Panc1 (cell line): Measurements from ENCODE around the gene G6PC3. TPM values are rescaled to one million over a fixed set of nuclear protein-coding genes. Genes with fewer than 3 reads are reported as not detected.

ENCODE experiments used
- ATAC-seq: fragments of 200-7000 bp; cut with Tn5 transposase; 2 replicates; pipeline ENCODE4 v1.9.1; 2020; ENCODE audit warnings: mild to moderate bottlenecking, moderate library complexity
- BruUV-seq: library from RNA; stranded (reverse); fragments of 400-500 nt; replicated peaks from 2 replicates; lab custom pipeline; 2021; lab: Mats Ljungman, UMichigan
- CTCF ChIA-PET: fragments of 300-600 bp; sonication (Branson Sonifier 250); formaldehyde crosslinking; loops from one replicate; lab custom pipeline; 2022; ENCODE audit warnings: antibody characterized with exemption; lab: Charles Lee
- POLR2A ChIA-PET: fragments of 300-600 bp; sonication (Branson Sonifier 250); formaldehyde crosslinking; loops from one replicate; lab custom pipeline; 2022; ENCODE audit warnings: antibody characterized with exemption; lab: Charles Lee
- DNase-seq: peaks from one replicate; pipeline ENCODE4 v3.0.0-alpha.2; 2010; ENCODE audit warnings: low read depth, low spot score
- H3K27ac ChIP-seq: 2 replicates; pipeline ENCODE4 v1.5.1; 2011; ENCODE audit warnings: mild to moderate bottlenecking, low read length, inconsistent platforms
- H3K27me3 ChIP-seq: fragments of 200-500 bp; sonication (Bioruptor generic); 2 replicates; pipeline ENCODE4 v1.6.0; 2014; ENCODE audit warnings: low read length, inconsistent platforms; ENCODE audit not compliant: control insufficient read depth, insufficient read depth
- H3K36me3 ChIP-seq: fragments of 200-500 bp; sonication (Bioruptor generic); 2 replicates; pipeline ENCODE4 v1.5.1; 2014; ENCODE audit warnings: inconsistent platforms, mild to moderate bottlenecking, low read length, moderate library complexity; ENCODE audit not compliant: control insufficient read depth, insufficient read depth
- H3K4me1 ChIP-seq: 2 replicates; pipeline ENCODE4 v1.5.1; 2011; ENCODE audit warnings: inconsistent platforms, mild to moderate bottlenecking, low read length, moderate library complexity; ENCODE audit not compliant: control insufficient read depth, insufficient read depth
- H3K4me3 ChIP-seq, 2 experiments: 2 replicates each; pipeline ENCODE4 v1.5.1; 2011 to 2012; ENCODE audit warnings: low read depth in 2 of 2, low read length in 2 of 2, mild to moderate bottlenecking in 2 of 2, inconsistent platforms in 1 of 2, moderate library complexity in 1 of 2
- H3K9me3 ChIP-seq: fragments of 200-500 bp; sonication (Bioruptor generic); 2 replicates; pipeline ENCODE4 v1.5.1; 2014; ENCODE audit warnings: low read depth, mild to moderate bottlenecking, inconsistent platforms, low read length, moderate library complexity; ENCODE audit not compliant: control insufficient read depth, insufficient read depth
- POLR2AphosphoS5 ChIP-seq: IDR thresholded peaks from 2 replicates; pipeline ENCODE4 v1.6.1; 2012; ENCODE audit warnings: mild to moderate bottlenecking, low read depth, low read length, moderate library complexity
- SIN3A ChIP-seq: IDR thresholded peaks from 2 replicates; pipeline ENCODE4 v1.6.1; 2012; ENCODE audit warnings: low read depth, mild to moderate bottlenecking, low read length, moderate library complexity, borderline replicate concordance; ENCODE audit not compliant: insufficient read depth
- TCF7L2 ChIP-seq: IDR thresholded peaks from 2 replicates; pipeline ENCODE4 v1.6.1; 2011; ENCODE audit warnings: mild to moderate bottlenecking, low read depth, low read length, inconsistent platforms
- in situ Hi-C: cut with HindIII; loops from 2 replicates; pipeline ENCODE4 v1.10.0; 2016; ENCODE audit warnings: low sequenced_read_pairs, low pct_unique_long_range_greater_than_20kb
- intact Hi-C: fragments of 100-400 bp; cut with micrococcal nuclease; formaldehyde crosslinking; loops from one replicate; pipeline ENCODE4 v1.10.0; 2022; ENCODE audit not compliant: unreplicated experiment
- total RNA-seq: library from RNA; stranded (reverse); gene quantifications from one replicate; pipeline ENCODE4 v1.2.1, GENCODE V29; 2021; ENCODE audit not compliant: unreplicated experiment
- TF ChIP-seq, protein P1 (sequence below): fragments of 450-650 bp; IDR thresholded peaks from 2 replicates; pipeline ENCODE4 v1.5.1; 2017; ENCODE audit warnings: mild to moderate bottlenecking
- TF ChIP-seq, protein P2 (sequence below), 2 experiments: IDR thresholded peaks; 2 replicates each; pipeline ENCODE4 v1.6.1; 2011 to 2012; ENCODE audit warnings: low read depth in 2 of 2, control low read depth in 1 of 2, low read length in 1 of 2, mild to moderate bottlenecking in 1 of 2, moderate library complexity in 1 of 2; ENCODE audit not compliant: insufficient read depth in 1 of 2

The G6PC3 gene
- total RNA-seq, 1 experiment from 2014 or later = 42.7 TPM

DNA sequence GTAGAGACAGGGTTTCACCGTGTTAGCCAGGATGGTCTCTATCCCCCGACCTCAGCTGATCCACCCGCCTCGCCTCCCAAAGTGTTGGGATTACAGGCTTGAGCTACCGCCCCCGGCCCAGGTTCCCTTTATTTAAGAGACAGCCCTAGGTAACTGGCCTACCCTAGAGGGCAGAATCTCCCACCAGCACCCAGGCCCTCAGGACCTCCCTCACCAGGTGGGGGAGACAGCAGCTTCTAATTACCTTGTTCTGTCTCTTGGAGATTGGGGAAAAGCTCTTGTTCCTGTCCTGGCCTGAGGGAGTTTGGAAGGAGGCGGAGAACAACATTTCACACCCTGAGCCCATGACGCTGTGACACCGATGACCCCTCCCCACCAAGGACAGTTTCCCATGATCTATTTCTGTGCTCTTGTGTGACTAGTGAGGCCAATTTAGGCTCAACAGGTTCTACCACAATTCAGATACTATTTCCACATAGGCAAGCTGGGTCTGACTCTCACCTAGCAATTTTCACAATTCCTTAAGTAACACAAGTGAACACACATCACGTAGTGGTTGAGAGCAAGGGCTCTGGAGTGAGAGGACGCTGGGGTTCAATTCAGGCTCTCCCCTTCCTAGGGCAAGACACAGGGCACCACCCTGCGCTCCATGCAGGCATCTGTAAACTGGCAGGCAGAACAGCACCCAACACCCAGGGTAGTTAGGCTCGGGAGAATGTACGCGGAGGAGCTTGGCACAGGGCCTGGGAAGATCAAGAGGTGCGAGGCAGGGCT is 32.5 kb downstream of the G6PC3 start:
- DNase-seq (no peak), ATAC-seq (no peak)
- ChIA-PET POLR2A (no interaction called here), CTCF (no interaction called here)
- H3K36me3 ChIP-seq = no peaks in the 10 kb centered on the region
- H3K4me3 ChIP-seq = no peak overlapping the region
- no peaks in the 10 kb centered on the region for H3K27me3 ChIP-seq
- TF ChIP-seq, protein P1, sequence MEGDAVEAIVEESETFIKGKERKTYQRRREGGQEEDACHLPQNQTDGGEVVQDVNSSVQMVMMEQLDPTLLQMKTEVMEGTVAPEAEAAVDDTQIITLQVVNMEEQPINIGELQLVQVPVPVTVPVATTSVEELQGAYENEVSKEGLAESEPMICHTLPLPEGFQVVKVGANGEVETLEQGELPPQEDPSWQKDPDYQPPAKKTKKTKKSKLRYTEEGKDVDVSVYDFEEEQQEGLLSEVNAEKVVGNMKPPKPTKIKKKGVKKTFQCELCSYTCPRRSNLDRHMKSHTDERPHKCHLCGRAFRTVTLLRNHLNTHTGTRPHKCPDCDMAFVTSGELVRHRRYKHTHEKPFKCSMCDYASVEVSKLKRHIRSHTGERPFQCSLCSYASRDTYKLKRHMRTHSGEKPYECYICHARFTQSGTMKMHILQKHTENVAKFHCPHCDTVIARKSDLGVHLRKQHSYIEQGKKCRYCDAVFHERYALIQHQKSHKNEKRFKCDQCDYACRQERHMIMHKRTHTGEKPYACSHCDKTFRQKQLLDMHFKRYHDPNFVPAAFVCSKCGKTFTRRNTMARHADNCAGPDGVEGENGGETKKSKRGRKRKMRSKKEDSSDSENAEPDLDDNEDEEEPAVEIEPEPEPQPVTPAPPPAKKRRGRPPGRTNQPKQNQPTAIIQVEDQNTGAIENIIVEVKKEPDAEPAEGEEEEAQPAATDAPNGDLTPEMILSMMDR = no peak
- TF ChIP-seq, protein P2, sequence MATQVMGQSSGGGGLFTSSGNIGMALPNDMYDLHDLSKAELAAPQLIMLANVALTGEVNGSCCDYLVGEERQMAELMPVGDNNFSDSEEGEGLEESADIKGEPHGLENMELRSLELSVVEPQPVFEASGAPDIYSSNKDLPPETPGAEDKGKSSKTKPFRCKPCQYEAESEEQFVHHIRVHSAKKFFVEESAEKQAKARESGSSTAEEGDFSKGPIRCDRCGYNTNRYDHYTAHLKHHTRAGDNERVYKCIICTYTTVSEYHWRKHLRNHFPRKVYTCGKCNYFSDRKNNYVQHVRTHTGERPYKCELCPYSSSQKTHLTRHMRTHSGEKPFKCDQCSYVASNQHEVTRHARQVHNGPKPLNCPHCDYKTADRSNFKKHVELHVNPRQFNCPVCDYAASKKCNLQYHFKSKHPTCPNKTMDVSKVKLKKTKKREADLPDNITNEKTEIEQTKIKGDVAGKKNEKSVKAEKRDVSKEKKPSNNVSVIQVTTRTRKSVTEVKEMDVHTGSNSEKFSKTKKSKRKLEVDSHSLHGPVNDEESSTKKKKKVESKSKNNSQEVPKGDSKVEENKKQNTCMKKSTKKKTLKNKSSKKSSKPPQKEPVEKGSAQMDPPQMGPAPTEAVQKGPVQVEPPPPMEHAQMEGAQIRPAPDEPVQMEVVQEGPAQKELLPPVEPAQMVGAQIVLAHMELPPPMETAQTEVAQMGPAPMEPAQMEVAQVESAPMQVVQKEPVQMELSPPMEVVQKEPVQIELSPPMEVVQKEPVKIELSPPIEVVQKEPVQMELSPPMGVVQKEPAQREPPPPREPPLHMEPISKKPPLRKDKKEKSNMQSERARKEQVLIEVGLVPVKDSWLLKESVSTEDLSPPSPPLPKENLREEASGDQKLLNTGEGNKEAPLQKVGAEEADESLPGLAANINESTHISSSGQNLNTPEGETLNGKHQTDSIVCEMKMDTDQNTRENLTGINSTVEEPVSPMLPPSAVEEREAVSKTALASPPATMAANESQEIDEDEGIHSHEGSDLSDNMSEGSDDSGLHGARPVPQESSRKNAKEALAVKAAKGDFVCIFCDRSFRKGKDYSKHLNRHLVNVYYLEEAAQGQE (IDR thresholded peaks at IDR 0.05; ENCODE audit: insufficient read depth in 1 of 2, low read depth in 2 of 2, low read length in 1 of 2) = no peak
- TF ChIP-seq TCF7L2 (no peak), SIN3A (no peak), POLR2AphosphoS5 (no peak)
- intact Hi-C loops = no loop called here
- peaks cover 2% of the 10 kb centered on the region; the same call in 1 of the 2 replicates for H3K4me1 ChIP-seq
- no peak overlapping the region for H3K27ac ChIP-seq
- in situ Hi-C loops = no loop called here
- no peaks in the 10 kb centered on the region for H3K9me3 ChIP-seq
- BruUV-seq = no TSS peak

DNA sequence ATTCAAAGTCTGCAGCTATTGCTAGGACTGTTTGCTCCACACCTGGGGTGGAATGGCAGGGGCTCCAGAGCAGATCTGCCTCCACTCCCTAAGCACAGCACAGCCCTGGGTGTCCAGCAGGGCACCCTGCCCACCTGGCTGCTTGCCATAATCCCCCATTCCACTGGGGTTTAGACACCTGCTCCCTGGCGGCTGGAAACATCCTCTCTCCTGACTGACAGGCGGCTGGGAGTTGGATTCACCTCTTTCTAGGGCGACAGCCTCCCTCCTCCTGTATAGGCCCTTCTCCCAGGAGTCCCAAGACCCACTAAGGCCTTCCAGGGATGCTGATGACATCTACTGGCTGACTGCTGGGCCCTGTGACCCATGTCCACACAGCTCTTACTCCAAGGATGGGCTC is 34.9 kb downstream of the G6PC3 start:
- no peak for ATAC-seq
- intact Hi-C loops (no loop called here), in situ Hi-C loops (no loop called here)
- TF ChIP-seq POLR2AphosphoS5 (no peak), SIN3A (no peak), TCF7L2 (no peak)
- TF ChIP-seq, protein P1 = no peak
- TF ChIP-seq, protein P2 (IDR thresholded peaks at IDR 0.05; ENCODE audit: insufficient read depth in 1 of 2, low read depth in 2 of 2, low read length in 1 of 2) = no peak
- CTCF ChIA-PET = no interaction called here
- BruUV-seq = no TSS peak
- H3K36me3 ChIP-seq = no peaks in the 10 kb centered on the region
- H3K4me3 ChIP-seq = no peak overlapping the region
- POLR2A ChIA-PET = interaction anchor here (0.6 kb wide), 1 partner anchor 142 kb away, joined by 8 read pairs; no protein-coding TSS in a partner anchor
- no peaks in the 10 kb centered on the region for H3K9me3 ChIP-seq
- no peak overlapping the region for H3K27ac ChIP-seq
- H3K27me3 ChIP-seq = no peaks in the 10 kb centered on the region
- peaks cover 14% of the 10 kb centered on the region for H3K4me1 ChIP-seq
- no peak for DNase-seq
